IPS-18c (cell line): ENCODE results near the gene MYLK4.

Source experiments
- H3K4me3 ChIP-seq: 2 replicates; pipeline ENCODE4 v1.7.0; 2013; ENCODE audit warnings: low read depth, mild to moderate bottlenecking, low read length, moderate library complexity; ENCODE audit not compliant: insufficient read depth
- H3K9me3 ChIP-seq: one replicate; pipeline ENCODE4 v1.6.1; 2013; ENCODE audit warnings: mild to moderate bottlenecking, low read length, moderate library complexity; ENCODE audit not compliant: control insufficient read depth, insufficient read depth

Gene MYLK4

DNA sequence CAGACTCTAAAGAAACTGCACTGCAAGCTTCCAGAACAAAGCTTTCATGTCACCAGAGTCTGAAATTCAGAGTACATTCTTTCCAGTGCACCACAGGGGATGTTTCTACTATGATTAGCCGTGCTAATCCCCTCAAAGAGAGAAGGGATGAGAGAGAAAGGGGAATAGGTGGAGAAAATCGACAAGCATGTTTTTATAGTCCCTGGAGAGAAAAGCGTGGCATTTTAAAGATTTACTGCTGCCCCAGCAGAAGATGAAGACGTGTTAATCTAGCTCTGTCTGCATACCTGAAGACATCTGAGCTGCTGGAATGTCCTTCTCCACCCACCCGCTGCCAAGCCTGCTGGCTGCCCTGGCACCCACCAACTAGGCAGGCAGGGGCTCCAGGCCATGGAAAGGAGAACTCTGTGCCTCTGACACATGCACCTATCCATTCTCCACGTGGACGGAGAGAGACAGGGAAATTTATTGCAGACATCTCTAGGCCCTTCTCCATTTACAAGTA, 4.1 kb downstream of the MYLK4 start:
- no peak overlapping the region for H3K4me3 ChIP-seq
- no peaks in the 10 kb centered on the region for H3K9me3 ChIP-seq

- no peaks in the 10 kb centered on the region for H3K9me3 ChIP-seq
- no peak overlapping the region for H3K4me3 ChIP-seq
These were observed 5.5 kb downstream of the MYLK4 start for GRCh38 chr6:2745246-2745645.

DNA sequence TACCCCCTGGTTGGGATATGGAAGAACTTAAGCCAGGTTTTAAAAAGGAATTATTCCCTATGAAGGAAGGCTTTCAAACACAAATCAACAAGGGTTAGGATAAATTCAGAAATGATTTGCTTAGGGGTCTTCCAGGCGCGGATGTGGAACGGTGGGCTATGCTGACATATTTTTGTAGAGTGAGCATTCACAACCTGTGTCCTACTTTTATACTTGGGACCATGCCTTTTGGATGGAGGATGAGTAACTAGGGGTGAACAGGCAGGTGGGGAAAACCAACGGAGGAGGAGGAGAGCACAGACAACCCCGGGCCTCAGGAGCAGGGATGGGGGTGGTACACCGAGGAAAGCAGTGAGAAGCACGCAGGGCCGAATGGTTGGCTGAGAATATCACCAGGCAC, 5.9 kb downstream of the MYLK4 start:
- no peaks in the 10 kb centered on the region for H3K9me3 ChIP-seq
- H3K4me3 ChIP-seq = no peak overlapping the region

GRCh38 chr6:2744209-2744771, 6.4 kb downstream of the MYLK4 start:
- no peak overlapping the region for H3K4me3 ChIP-seq
- H3K9me3 ChIP-seq = no peaks in the 10 kb centered on the region

GRCh38 chr6:2743280-2744208, 7.2 kb downstream of the MYLK4 start:
- Histone ChIP-seq H3K9me3 (no peaks in the 10 kb centered on the region), H3K4me3 (no peak overlapping the region)

DNA sequence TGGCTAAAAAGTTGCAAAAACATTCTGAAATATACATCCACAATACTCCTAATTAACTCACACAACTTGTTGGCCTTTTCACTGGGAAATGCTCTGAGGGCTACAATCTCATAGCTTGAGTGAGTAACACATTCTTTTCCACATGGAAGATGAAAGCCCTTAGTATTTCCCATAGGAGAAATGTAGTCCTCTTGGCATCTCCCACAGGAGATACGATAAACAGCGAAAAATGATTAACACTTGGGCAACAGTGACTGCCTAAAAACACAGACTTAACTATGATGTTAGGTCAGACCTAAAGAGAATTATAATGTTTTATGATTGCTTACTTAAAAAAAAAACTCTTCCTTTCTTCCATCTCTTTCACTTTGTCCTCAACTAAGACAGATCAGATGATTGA, 9.0 kb downstream of the MYLK4 start:
- H3K9me3 ChIP-seq = no peaks in the 10 kb centered on the region
- H3K4me3 ChIP-seq = no peak overlapping the region

GRCh38 chr6:2740581-2740980, 10.1 kb downstream of the MYLK4 start:
- Histone ChIP-seq H3K4me3 (no peak overlapping the region), H3K9me3 (no peaks in the 10 kb centered on the region)

- no peak overlapping the region for H3K4me3 ChIP-seq
- no peaks in the 10 kb centered on the region for H3K9me3 ChIP-seq
These were observed 11.4 kb downstream of the MYLK4 start for GRCh38 chr6:2739335-2739734.

- H3K9me3 ChIP-seq = no peaks in the 10 kb centered on the region
These were observed 12.2 kb downstream of the MYLK4 start for GRCh38 chr6:2738373-2738979.

DNA sequence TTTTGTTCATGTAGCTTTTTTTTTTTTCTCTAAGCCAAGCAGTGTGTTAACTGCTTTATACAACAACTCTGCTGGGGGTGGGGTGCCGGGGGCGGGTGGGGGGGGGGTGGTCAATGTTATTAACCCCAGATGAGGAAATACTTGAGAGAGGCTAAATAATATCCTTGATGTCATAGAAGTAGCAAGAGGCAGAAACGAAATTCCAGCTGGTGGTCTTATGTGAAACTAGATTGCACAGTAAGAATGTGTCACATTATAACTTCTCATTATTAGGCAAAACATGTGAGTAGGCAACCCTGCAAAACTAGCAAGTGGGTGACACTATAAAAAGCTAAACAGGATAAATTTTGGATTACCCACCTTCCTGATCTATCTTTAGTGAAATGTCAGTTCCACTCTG, 12.8 kb downstream of the MYLK4 start:
- H3K9me3 ChIP-seq = no peaks in the 10 kb centered on the region
- no peak overlapping the region for H3K4me3 ChIP-seq

More at GRCh38 chr6:2738373-2738979, 12.2 kb downstream of the MYLK4 start:
- no peak overlapping the region for H3K4me3 ChIP-seq

DNA sequence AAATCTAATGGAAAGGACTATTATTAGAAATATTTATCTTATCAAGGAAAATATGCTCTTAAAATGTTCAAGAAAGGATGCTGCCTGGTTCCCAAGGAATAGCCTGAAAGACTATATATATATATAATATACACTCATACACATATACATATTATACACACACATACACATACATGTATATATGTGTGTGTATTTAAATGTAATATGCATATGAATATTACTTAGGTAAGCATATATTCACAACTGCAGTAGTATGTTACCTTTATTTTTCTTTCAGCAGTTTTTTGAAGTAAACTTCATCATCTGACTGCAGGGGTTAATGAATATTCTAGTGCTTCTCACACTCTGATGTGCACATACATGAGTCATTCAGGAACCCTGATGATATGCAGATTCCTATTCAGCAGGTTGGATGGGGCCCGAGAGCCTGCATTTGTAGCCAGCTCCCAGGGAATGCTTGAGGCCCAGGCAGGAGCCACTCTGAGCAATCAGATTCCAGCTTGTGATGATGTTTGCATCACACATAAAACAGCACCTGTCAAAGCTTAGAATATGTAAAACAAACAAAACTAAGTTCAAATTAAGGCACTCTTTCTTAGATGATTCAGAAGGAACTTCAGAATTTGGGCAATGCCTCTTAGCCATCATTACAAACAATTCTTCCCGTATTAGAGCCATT, 16.1 kb downstream of the MYLK4 start:
- H3K4me3 ChIP-seq = no peak overlapping the region
- H3K9me3 ChIP-seq = no peaks in the 10 kb centered on the region

GRCh38 chr6:2733736-2734480, 16.8 kb downstream of the MYLK4 start:
- no peak overlapping the region for H3K4me3 ChIP-seq
- H3K9me3 ChIP-seq = no peaks in the 10 kb centered on the region

DNA sequence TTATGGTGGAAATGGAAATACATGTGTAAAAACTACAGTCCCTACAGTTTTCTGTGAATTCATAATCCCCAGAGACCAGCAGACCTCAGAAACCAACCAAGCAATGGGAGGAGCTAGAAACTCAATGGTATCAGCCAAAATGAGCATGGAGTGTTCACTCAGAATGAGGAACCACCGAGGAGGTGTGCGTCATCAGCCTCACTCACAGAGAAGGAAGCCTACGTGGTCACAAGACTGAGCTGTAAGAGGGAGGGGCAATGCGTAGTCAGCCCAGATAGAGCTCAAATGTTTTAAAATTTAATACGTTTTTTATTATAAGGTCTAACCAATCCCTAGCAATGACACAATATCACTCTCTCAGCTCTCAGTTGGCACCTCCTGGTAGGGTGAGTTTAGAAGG, 17.4 kb downstream of the MYLK4 start:
- Histone ChIP-seq H3K9me3 (no peaks in the 10 kb centered on the region), H3K4me3 (no peak overlapping the region)

DNA sequence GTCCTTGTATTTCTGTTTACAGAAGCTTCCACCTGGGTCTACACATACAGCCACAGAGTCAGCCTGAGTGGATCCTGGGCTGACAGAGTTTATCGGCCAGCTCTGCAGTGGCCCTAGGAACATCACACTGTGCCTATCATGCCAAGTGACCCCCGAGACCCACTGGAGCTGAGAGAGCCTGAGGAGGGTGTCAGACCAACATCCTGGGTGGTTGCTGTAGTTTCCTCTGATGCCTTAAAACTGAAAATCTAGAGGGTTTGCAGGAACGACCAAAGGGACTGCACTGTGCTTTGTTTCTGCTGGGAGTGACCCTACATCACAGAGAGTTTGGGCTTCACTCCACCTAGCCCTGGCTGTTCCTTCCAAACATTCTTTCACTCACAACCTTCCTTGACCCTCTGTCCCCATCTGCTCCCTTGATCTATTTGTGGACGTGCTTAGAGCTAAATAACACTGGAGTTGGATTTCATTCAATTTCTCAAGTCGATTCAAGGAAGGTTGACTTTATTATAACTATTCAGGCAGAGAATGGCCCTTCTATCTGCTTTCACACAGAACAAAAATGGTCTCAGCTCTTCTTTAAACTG, 18.1 kb downstream of the MYLK4 start:
- H3K9me3 ChIP-seq = no peaks in the 10 kb centered on the region
- H3K4me3 ChIP-seq = no peak overlapping the region

GRCh38 chr6:2731281-2731909, 19.3 kb downstream of the MYLK4 start:
- H3K9me3 ChIP-seq = no peaks in the 10 kb centered on the region
- no peak overlapping the region for H3K4me3 ChIP-seq

GRCh38 chr6:2730353-2731107, 20.2 kb downstream of the MYLK4 start:
- Histone ChIP-seq H3K4me3 (no peak overlapping the region), H3K9me3 (no peaks in the 10 kb centered on the region)
